Gastrocnemius medialis (tissue), 4 donors: ENCODE results near the gene EYS. TPM values are rescaled to one million over a fixed set of nuclear protein-coding genes. Genes with fewer than 3 reads are reported as not detected.

Experiments
- ATAC-seq, 2 donors: fragments of 150-250 bp; one replicate each; pipeline ENCODE4 v1.9.1; 2016
- DNase-seq, 2 donors: peaks; one replicate each; pipeline ENCODE4 v3.0.0-alpha.2; 2019
- H3K27ac ChIP-seq, 4 donors: fragments of 200-600 bp; sonication (generic); 1 replicate in 1 of 4; 2 replicates in 3 of 4; pipeline ENCODE4 v1.5.1; 2016 to 2018; ENCODE audit warnings: mild to moderate bottlenecking in 2 of 4, moderate library complexity in 1 of 4
- H3K27me3 ChIP-seq, 3 donors: fragments of 200-600 bp; sonication (generic) in 2 of 3; 1 replicate in 1 of 3; 2 replicates in 2 of 3; pipeline versions ENCODE4 v1.5.1 to v1.6.0; 2016 to 2019; ENCODE audit warnings: mild to moderate bottlenecking in 1 of 3, moderate library complexity in 1 of 3
- H3K36me3 ChIP-seq, 2 donors: fragments of 200-600 bp; sonication (generic) in 1 of 2; one replicate each; pipeline ENCODE4 v1.5.1; 2017 to 2018
- H3K4me1 ChIP-seq, 2 donors: fragments of 200-600 bp; sonication (generic) in 1 of 2; one replicate each; pipeline ENCODE4 v1.5.1; 2016 to 2017; ENCODE audit warnings: mild to moderate bottlenecking in 2 of 2
- H3K4me3 ChIP-seq, 4 donors: fragments of 200-600 bp; sonication (generic) in 3 of 4; 1 replicate in 1 of 4; 2 replicates in 3 of 4; pipeline ENCODE4 v1.5.1; 2016 to 2019; ENCODE audit warnings: mild to moderate bottlenecking in 2 of 4
- H3K9me3 ChIP-seq, 3 donors: fragments of 200-600 bp; sonication (generic) in 2 of 3; 1 replicate in 1 of 3; 2 replicates in 2 of 3; pipeline ENCODE4 v1.5.1; 2016 to 2019
- POLR2A ChIP-seq, 2 donors: fragments of 450-650 bp; IDR thresholded peaks; one replicate each; pipeline ENCODE4 v1.6.1; 2017; ENCODE audit warnings: antibody characterized with exemption in 2 of 2, mild to moderate bottlenecking in 2 of 2, moderate library complexity in 2 of 2
- in situ Hi-C, 4 donors: fragments of 200-750 bp; cut with MboI; loops; one replicate each; pipeline versions ENCODE4 v1.15.0 to v1.8.0; 2017; ENCODE audit warnings: low sequenced_read_pairs in 4 of 4
- intact Hi-C: fragments of 100-400 bp; cut with DNase I; formaldehyde crosslinking; loops from one replicate; pipeline ENCODE4 v1.15.1; 2023; ENCODE audit warnings: low total_unique reads
- total RNA-seq, 4 donors: library from RNA; depleted of rRNA; stranded (reverse); fragments of >200 nt; gene quantifications; one replicate each; pipeline versions ENCODE4 v1.1.0 to v1.2.3, GENCODE V29; 2016
- TF ChIP-seq, protein P1 (sequence below), 5 experiments: fragments of 450-650 bp in 3 of 5; fragments of 200-600 bp in 2 of 5; sonication (generic) in 2 of 5; IDR thresholded peaks in 4 of 5; conservative IDR thresholded peaks in 1 of 5; 1 replicate in 4 of 5; 2 replicates in 1 of 5; pipeline ENCODE4 v1.5.1; 2016 to 2019; ENCODE audit warnings: antibody characterized with exemption in 5 of 5, mild to moderate bottlenecking in 3 of 5, moderate library complexity in 3 of 5

EYS gene
- total RNA-seq, 4 donors from 2014 or later = 0.20 TPM; not detected in 3

DNA sequence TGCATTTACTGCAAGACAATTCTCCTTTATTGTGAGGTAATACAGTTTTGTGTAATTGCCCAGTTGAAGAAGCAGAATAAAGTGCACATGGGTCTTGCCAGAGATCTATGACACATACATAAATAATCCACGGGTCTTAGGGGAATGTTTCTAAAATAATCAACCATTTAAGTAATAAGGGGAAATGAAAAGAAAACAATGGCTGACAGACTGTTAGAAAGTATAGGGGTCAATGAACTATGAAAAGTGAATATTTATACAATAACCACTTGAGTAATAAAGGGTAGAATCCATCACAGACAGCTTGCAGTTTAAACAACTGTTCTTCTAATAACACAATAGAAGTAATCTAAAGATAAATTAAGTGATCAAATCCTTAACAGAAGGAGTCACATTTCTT lies 477.2 kb downstream of the EYS start:
- H3K4me3 ChIP-seq = no peak overlapping the region
- in situ Hi-C loops (no loop called here), intact Hi-C loops (no loop called here)
- ATAC-seq (no peak), DNase-seq (no peak)
- no peak overlapping the region for H3K27ac ChIP-seq
- TF ChIP-seq, protein P1, sequence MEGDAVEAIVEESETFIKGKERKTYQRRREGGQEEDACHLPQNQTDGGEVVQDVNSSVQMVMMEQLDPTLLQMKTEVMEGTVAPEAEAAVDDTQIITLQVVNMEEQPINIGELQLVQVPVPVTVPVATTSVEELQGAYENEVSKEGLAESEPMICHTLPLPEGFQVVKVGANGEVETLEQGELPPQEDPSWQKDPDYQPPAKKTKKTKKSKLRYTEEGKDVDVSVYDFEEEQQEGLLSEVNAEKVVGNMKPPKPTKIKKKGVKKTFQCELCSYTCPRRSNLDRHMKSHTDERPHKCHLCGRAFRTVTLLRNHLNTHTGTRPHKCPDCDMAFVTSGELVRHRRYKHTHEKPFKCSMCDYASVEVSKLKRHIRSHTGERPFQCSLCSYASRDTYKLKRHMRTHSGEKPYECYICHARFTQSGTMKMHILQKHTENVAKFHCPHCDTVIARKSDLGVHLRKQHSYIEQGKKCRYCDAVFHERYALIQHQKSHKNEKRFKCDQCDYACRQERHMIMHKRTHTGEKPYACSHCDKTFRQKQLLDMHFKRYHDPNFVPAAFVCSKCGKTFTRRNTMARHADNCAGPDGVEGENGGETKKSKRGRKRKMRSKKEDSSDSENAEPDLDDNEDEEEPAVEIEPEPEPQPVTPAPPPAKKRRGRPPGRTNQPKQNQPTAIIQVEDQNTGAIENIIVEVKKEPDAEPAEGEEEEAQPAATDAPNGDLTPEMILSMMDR (IDR thresholded peaks at IDR 0.05 in 4 of 5, conservative IDR thresholded peaks at IDR 0.05 in 1 of 5) = no peak
- TF ChIP-seq POLR2A (IDR thresholded peaks at IDR 0.05) = no peak
- H3K9me3 ChIP-seq = no peaks in the 10 kb centered on the region
- H3K27me3 ChIP-seq = no peaks in the 10 kb centered on the region
- H3K4me1 ChIP-seq = no peaks in the 10 kb centered on the region
- no peaks in the 10 kb centered on the region for H3K36me3 ChIP-seq

DNA sequence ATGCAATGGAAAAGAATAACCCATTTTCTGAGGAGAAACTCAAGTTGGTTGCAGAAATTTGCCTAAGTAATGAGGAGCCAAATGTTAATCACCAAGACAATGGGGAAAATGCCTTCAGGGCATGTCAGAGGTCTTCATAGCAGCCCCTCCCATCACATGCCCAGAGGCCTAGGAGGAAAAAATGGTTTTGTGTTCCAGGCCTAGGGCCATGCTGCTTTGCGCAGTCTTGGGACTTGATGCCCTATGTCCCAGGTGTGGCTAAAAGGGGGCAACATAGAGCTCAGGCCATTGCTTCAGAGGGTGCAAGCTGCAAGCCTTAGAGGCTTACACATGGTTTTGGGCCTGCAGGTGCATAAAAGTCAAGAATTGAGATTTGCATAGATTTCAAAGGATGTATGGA lies 485.9 kb downstream of the EYS start:
- Histone ChIP-seq H3K4me1 (no peaks in the 10 kb centered on the region), H3K27me3 (no peaks in the 10 kb centered on the region), H3K36me3 (no peaks in the 10 kb centered on the region), H3K4me3 (no peak overlapping the region), H3K9me3 (no peaks in the 10 kb centered on the region), H3K27ac (no peak overlapping the region)
- ATAC-seq (no peak), DNase-seq (no peak)
- in situ Hi-C loops = no loop called here
- no peak for TF ChIP-seq POLR2A (IDR thresholded peaks at IDR 0.05)
- TF ChIP-seq, protein P1 (IDR thresholded peaks at IDR 0.05 in 4 of 5, conservative IDR thresholded peaks at IDR 0.05 in 1 of 5) = no peak
- intact Hi-C loops = no loop called here

DNA sequence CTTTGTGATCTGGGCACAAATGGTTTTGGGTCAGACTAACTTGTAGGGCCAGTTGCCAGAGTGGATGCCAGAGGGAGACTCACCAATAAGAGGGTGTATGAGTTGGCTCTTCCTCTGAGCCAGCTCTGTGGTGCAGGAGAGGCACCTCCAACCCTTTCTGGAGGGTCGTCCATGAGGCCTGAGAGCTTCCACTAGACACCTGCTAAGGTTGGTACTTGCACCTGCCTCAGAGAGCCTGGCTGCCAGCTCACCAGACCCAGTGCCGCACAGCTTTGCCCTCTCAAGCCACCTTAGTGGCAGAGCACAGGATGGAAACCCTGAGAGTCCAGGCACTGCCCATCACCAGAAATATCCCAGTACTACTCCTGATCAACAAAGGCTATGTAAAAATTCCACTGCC lies 504.3 kb downstream of the EYS start:
- H3K27me3 ChIP-seq = no peaks in the 10 kb centered on the region
- no peak overlapping the region for H3K4me3 ChIP-seq
- intact Hi-C loops = no loop called here
- TF ChIP-seq, protein P1 (IDR thresholded peaks at IDR 0.05 in 4 of 5, conservative IDR thresholded peaks at IDR 0.05 in 1 of 5) = no peak
- TF ChIP-seq POLR2A (IDR thresholded peaks at IDR 0.05) = no peak
- H3K4me1 ChIP-seq = no peaks in the 10 kb centered on the region
- no peaks in the 10 kb centered on the region for H3K9me3 ChIP-seq
- in situ Hi-C loops = no loop called here
- DNase-seq (no peak), ATAC-seq (no peak)
- no peaks in the 10 kb centered on the region for H3K36me3 ChIP-seq
- no peak overlapping the region for H3K27ac ChIP-seq

DNA sequence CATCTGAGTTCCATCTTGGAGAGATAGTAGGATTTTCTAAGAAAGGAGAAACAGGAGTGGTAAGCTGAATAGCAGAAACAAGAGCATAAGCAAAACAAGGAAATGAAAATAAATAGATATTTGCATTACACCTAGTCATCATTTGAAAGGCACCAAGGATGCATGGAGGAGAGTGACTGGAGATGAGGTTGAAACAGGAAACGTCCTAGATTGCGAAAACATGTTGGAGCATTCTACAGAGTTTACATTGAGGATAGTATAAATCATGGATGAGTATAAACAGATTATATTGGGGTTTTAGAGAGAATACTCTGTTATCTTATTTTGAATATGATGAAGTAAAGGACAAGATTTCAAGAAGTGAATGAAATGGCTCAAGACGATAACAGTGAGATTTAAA lies 507.3 kb downstream of the EYS start:
- intact Hi-C loops = no loop called here
- in situ Hi-C loops = no loop called here
- Histone ChIP-seq H3K36me3 (no peaks in the 10 kb centered on the region), H3K4me3 (no peak overlapping the region), H3K27ac (no peak overlapping the region), H3K27me3 (no peaks in the 10 kb centered on the region), H3K9me3 (no peaks in the 10 kb centered on the region), H3K4me1 (no peaks in the 10 kb centered on the region)
- no peak for ATAC-seq
- no peak for TF ChIP-seq POLR2A (IDR thresholded peaks at IDR 0.05)
- TF ChIP-seq, protein P1 (IDR thresholded peaks at IDR 0.05 in 4 of 5, conservative IDR thresholded peaks at IDR 0.05 in 1 of 5) = no peak
- no peak for DNase-seq

DNA sequence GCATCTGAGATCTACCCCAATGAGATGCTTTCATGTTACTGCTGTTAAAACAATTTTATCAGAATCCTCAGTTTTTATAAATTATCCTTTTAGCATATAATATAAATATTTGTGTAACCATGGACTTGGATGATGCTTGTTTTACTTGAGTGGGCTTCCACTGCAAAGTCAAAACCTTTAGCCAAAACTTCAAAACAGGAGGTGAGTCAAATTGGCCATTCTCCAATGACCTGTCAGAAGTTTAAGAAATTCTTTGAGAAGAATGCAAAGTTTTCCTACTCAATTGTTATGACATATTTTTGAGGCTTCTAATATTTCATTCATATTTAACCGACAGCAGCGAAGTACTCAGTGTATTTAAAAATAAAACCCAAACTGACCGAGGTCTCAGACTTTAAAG lies 507.9 kb downstream of the EYS start:
- Histone ChIP-seq H3K27ac (no peak overlapping the region), H3K4me3 (no peak overlapping the region), H3K9me3 (no peaks in the 10 kb centered on the region), H3K36me3 (no peaks in the 10 kb centered on the region), H3K27me3 (no peaks in the 10 kb centered on the region), H3K4me1 (no peaks in the 10 kb centered on the region)
- DNase-seq = no peak
- in situ Hi-C loops (no loop called here), intact Hi-C loops (no loop called here)
- TF ChIP-seq, protein P1 (IDR thresholded peaks at IDR 0.05 in 4 of 5, conservative IDR thresholded peaks at IDR 0.05 in 1 of 5) = no peak
- TF ChIP-seq POLR2A (IDR thresholded peaks at IDR 0.05) = no peak
- no peak for ATAC-seq
